GM21381 (cell line): ENCODE measurements around the gene IPCEF1.
"Not testable (repeated sequence)": the region's sequence is repeated elsewhere in the genome, so short reads cannot be mapped to it uniquely, and the experiment has no call there.

Experiments
- ATAC-seq: cut with Tn5 transposase; IDR thresholded peaks from one replicate; pipeline ENCODE4 v1.9.1; 2021; ENCODE audit warnings: mild to moderate bottlenecking, moderate library complexity; ENCODE audit not compliant: unreplicated experiment

Gene IPCEF1

DNA sequence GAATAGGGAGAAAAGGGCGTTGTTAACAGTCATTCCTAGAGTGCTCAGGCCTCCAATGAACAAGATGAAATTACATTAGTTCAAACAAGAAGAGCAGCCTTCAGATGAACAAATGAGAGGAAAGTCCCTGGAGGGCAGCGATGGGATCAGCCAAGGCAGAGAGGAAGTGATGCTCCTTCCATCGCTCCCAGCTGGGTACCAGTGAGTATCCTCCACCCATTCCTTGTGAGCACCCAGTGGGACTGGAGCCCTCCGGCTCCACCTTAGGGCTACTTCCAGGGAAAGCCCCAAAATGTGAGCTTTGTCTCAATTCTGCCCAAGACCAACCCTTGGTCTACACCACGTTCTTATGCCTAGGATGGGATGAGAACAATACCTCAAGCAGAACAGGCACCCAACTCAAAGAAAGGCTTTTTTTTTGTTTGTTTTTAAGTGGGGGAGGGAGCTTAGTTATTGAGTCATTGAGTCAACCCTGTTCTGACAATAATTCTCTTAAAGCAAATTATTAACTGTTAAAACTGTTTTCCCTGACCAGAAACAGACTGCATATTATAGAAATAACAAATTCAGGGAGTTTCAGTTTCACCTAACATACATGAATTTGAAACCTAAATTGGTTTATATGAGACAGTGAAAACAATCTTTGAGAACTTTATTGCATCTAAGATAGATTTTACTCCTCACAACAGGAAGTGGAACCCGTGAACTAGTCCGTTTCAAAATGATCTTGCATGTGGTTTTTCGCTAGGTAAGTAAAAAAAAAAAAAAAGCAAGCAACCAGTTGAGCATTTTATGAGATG is 106.9 kb downstream of the IPCEF1 start:
- ATAC-seq: peak; percentile 73

DNA sequence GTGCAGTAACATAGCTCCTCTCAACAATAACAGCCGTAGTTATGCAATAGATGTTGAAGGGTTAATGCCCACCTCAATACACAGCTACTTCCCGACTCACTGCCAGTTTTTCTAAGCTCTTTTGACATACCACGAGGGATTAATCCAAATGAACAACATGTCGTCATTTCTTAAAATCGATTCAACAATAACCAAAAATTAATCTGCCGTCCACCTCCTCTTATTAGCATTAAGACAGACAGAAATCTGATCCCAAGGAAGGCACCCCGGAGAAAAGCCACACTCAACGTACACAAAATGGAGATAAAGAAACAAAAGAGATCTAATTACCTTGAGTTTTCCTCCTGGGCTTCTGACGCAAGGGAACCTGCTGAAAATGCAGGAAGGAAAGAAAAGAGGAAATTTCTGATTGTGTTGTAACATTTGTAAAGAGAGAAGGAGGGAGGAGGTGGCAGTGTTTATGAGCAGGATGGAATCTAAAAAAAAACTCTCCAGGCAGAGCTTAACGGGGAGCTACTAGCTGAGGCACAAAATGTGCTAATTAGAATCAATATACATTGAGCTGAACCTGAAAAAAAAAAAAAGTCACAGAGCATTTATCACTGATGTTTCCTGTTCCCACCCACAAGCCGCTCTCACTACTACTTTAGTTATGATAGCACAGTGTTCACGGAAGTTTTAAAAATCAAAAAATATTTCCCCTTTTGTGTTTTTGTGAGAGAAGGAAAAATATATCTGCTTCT is 109.3 kb downstream of the IPCEF1 start:
- peak; percentile 40 for ATAC-seq

DNA sequence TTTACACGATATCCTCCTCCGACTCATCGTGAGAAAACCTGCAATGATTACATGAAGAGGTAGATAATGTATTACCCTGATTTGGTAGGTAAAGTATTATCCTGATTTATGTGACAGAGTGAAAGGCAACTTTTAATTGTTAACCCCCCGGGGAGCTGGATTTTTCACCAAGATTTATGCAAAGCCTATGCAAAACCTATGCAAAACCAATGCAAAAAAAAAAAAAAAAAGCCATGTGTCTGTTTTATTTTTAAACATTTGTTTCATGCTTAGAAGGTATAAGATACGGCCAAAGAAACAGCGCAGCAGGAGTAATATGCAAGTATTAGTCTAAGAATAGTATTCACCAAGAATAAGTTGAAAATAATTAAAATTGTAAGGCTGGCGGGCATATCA is 109.9 kb downstream of the IPCEF1 start:
- ATAC-seq: no peak

- ATAC-seq: no peak
Measured at GRCh38 chr6:154245506-154245905, 111.1 kb downstream of the IPCEF1 start.

GRCh38 chr6:154243793-154244750 is 112.5 kb downstream of the IPCEF1 start:
- no peak for ATAC-seq

- ATAC-seq: no peak
Measured at GRCh38 chr6:154242617-154243357, 113.8 kb downstream of the IPCEF1 start.

- ATAC-seq: no peak
Measured at GRCh38 chr6:154241581-154241980, 115.0 kb downstream of the IPCEF1 start.

DNA sequence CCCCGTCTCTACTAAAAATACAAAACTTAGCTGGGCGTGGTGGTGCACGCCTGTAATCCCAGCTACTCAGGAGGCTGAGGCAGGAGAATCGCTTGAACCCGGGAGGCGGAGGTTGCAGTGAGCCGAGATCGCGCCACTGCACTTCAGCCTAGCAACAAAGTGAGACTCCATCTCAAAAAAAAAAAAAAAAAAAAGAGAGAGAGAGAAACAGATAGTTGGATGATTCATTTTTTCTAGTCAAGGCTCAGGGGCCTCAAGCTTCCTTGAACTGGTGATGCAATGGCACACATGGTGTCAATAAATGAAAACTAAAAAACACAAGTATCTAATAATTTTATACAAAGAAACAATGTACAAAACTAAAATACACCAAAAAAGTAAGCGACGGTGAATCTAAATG is 115.5 kb downstream of the IPCEF1 start:
- ATAC-seq: not testable (repeated sequence)

- ATAC-seq: no peak
Measured at GRCh38 chr6:154239392-154239791, 117.2 kb downstream of the IPCEF1 start.

DNA sequence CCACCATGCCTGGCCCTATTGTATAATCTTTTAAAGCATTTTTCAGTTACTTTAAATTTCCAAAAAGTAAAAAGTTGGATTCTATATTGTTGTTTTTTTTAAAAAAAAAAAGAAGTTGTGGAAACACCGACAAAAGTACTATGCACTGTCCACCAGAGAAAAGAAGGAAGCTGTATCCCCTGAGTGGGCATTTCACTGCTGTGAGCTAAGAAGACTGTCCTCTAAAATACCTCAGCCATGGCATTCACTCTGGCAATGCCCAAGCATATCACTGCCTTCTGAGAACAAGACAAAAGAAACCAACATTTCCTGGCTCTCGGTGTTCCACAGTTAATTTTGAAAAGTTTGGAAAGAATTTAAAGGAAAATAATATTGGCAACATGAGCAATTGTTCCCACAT is 117.8 kb downstream of the IPCEF1 start:
- ATAC-seq: no peak

- ATAC-seq: no peak
Measured at GRCh38 chr6:154236646-154237301, 119.8 kb downstream of the IPCEF1 start.

GRCh38 chr6:154234019-154234772 is 122.4 kb downstream of the IPCEF1 start:
- ATAC-seq: peak; percentile 54

- no peak for ATAC-seq
Measured at GRCh38 chr6:154233383-154233782, 123.2 kb downstream of the IPCEF1 start.

DNA sequence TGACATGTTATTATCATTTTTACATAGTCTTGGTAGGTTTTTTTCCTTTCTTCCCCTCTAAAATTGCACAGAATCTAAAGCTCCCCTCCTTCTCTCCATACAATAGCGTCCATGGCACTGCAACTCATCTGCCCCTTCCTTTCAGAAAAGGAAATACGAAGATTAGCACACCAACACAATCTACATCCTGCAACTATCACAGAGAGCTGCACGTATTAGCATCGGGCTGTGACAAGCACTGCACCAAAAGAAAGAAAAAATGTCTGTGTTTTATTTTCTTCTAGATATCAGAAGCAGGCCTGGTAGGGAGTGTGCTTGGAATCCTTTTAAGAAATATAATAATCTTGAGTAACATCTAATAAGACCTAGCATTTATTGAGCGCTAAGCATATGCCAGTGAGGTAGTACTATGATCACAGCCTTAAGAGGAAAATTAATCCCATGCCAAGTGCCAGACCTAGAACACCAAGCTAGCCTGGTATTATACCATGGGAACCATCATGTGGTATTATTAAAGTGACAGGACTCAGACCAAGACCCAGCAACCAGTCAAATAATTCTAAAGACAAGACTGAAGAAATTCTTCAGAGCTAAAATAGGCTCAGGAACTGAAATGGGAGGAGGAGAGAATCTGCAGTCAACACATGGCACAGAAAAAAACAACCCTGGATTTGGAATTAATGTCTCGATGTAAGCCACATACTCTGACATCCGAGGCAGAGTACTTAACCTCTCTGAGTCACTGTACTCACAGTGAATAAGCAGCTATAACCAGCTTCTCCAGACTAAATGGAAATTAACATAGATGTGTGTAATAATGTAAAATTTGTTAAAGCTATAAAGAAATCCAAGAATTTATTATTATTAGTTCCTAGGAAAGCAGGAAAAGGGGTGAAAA is 124.3 kb downstream of the IPCEF1 start:
- no peak for ATAC-seq

- ATAC-seq: no peak
Measured at GRCh38 chr6:154230910-154231595, 125.5 kb downstream of the IPCEF1 start.

DNA sequence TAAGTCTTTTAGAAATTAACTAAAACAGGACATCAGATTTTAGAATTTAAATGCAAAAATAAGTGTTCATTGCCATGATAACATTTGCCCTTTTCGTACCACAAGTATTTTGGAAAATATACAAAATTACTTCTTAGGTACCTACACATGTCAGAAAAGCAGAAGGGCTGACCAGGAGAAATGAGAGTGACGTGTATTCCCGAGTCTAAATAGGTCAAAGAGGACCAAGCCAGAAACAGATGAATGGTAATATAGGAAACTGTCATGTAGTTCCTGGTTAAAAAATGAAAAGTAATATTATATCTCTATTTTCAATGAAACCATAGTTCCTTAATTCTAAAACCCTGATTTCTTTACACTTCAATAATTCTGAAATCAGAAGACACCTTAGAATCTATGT is 126.2 kb downstream of the IPCEF1 start:
- ATAC-seq: no peak

DNA sequence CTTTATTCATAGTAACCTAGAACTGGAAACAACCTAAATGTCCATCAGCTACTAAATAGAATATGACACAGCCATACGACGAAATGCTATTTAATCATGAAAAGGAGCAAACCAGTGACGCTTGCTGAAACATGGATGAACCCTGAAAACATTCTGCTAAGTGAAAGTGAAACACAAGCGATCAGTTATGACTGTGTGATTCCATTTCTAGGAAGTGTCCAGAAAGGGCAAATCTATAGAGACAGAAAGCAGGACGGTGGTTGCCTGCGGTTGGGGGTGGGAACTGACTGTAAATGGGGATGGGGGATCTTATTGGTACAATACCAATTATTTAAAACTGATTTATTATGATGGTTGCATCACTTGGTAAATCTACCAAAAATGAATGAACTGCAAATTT is 126.8 kb downstream of the IPCEF1 start:
- ATAC-seq: peak; percentile 68

GRCh38 chr6:154228521-154228905 is 128.1 kb downstream of the IPCEF1 start:
- ATAC-seq: no peak
